GM18517 (cell line): ENCODE measurements around the gene CCDC92.

Source experiments
- ATAC-seq: cut with Tn5 transposase; IDR thresholded peaks from one replicate; pipeline ENCODE4 v1.9.1; 2021; ENCODE audit warnings: mild to moderate bottlenecking, moderate library complexity; ENCODE audit not compliant: unreplicated experiment

The CCDC92 gene

DNA sequence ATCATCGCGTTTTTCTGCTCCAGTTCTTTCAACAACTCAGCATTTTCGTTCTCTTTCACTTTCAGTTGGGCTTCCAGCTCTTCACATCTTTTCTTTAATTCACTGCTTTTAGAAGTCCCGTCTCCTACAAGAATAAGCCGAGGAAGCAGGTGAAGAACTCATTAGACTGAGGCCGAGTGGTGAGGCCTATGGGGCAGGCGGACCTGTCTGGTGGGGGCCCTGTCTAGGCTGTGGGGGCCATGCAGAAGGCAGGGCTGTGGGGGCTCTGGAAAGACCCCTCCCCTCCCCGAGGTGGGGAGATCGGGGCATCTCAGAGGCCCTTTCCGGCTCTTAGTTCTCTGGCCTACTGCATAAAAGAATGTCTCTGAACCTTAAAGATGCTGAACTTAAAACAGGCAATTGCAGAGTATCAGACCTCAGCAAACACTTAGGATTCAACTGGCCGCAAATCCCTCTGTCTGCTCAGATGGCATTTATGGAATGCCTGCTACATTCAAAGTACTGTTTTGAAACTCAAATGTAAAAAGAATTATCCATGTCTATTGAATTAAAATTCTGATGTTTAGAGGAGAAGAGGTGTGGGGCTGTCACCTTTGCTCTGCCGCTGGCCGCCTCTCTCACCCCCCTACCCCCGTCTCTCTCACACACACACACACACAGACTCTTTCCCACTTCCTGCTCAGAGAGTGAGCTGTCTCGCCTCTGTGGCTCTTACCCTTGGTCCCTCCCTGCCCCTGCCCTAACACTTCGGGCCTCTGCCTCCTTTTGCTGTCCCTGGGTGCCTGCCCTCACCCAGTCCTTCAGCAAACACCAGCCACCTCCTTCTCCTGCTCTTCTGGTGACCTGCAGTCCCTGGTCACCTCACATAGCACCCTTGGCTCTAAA is 34.7 kb downstream of the CCDC92 start:
- ATAC-seq, result no peak

- no peak for ATAC-seq
Observed at GRCh38 chr12:123936956-123937706, 35.5 kb downstream of the CCDC92 start.

DNA sequence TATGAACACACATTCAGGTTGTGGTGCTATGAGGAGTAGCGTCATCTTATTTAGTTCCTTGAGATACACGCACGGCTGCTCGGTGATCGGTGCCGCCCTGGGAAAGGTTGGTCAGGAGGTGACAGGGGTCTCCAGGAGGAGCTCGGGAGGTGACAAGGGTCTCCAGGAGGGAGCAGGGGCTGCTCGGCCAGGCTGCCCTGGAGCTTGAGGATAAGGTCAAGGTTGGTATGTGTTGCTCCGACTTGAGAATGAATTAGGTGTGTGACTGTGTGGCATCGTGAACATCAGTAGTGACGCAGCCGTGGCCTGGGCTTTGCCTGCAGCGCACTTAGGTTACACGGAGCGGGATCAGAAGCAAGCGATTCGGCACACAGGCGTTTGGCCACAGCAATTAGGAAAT is 36.2 kb downstream of the CCDC92 start:
- no peak for ATAC-seq

DNA sequence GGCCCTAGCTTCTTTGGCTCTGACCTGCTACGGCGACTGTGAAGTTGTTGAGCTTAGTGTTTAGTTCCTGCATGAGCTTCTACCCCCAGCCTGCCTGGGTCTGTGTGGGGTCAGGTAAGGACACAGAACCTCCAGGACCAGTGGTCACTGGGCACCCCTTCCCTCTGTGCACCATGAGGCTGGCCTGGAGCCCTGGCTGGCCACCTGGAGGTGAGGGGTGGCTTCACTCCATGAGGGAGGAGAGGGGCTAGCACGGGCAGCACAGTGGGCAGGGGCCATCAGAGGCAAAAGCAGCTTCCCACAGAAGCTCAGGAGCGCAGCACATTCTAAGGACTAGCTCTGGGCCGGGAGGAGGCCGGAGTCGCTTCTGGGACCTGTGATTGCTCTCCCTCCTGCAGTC is 36.7 kb downstream of the CCDC92 start:
- ATAC-seq, result no peak

GRCh38 chr12:123934829-123935228 is 37.8 kb downstream of the CCDC92 start:
- ATAC-seq, result no peak

GRCh38 chr12:123934016-123934620 is 38.5 kb downstream of the CCDC92 start:
- no peak for ATAC-seq

DNA sequence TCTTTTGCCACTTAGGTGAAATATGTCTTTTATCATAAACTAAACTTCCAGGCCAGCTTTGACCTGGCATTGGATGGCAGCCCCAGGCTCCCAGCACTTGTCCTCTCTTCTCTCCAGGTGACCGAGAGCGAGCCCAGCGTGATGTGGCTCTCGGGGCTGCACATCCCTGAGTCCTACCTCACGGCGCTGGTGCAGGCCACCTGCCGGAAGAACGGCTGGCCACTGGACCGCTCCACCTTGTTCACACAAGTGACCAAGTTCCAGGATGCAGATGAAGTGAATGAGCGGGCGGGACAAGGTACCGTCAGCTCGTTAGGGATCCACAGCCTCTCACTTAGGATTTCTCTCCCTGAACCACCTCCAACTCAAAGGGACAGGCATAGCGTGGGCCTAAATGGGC is 39.4 kb downstream of the CCDC92 start:
- no peak for ATAC-seq

DNA sequence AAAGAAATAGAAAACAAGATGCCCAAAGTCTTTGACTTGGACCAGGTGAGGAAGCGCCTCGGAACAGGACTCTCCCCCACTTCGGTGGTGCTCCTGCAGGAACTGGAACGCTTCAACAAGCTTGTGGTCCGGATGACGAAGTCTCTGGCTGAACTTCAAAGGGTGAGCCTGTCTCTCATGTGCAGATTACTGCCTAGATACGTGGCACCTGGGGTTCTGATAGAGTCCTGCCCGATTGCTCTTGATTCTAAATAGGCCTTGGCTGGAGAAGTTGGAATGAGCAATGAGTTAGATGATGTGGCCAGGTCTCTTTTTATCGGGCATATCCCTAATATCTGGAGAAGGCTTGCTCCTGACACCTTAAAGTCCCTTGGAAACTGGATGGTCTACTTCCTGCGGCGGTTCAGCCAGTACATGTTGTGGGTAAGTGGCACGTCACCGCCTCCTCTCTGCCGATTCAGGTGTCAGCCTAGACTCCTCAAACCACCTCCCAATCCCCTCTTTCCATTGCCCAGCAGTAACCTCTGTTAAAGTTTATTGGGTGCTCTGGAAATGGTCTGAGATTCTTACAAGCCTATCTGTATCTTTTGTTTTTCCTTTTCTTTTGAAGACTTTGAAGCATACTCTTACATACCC is 40.8 kb downstream of the CCDC92 start:
- ATAC-seq, result no peak

- no peak for ATAC-seq
Observed at GRCh38 chr12:123929946-123930583, 42.6 kb downstream of the CCDC92 start.

DNA sequence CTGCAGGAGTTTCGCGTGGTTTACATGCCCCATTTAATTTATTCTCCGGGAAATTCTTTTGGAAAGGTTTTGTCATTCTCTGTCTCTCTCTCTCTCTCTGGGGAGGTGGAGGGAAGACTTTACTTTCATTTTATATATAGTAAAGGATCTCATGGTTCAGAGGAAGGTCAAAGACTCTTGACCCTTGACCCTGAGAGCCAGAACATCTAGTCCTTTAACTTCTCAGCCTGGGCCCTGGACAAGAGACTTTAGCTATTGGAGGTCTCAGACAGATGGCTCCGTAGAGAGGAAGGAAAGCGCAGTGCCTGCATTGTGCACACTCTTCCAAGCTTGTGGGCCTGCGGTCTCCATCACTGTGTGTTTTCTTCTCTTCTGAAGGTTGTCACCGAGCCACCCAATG is 43.7 kb downstream of the CCDC92 start:
- ATAC-seq, result no peak

DNA sequence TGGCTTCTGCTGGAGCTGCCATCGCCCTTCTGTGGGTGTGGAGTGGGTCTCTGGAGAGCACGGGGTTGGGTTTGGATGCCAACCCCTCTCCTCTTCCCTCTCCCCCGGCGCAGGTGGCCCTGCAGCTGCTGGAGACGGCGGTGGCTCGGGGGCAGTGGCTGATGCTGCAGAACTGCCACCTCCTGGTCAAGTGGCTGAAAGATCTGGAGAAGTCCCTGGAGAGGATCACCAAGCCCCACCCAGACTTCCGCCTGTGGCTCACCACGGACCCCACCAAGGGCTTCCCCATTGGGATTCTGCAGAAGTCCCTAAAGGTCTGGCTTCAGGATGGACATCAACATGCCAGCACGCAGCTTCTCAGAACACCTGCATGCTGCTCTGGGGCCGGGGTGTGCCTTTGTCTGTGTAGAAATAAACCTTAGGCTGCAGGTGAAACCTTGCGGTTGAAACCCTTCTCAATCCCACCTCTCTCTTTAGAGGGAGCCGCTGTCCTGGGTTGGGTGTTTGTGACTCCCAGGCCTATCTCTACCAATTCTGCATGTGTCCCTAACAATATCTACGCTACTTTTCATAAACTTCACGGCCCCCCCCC is 44.3 kb downstream of the CCDC92 start:
- no peak for ATAC-seq

- ATAC-seq, result no peak
Observed at GRCh38 chr12:123924539-123924938, 48.1 kb downstream of the CCDC92 start.

DNA sequence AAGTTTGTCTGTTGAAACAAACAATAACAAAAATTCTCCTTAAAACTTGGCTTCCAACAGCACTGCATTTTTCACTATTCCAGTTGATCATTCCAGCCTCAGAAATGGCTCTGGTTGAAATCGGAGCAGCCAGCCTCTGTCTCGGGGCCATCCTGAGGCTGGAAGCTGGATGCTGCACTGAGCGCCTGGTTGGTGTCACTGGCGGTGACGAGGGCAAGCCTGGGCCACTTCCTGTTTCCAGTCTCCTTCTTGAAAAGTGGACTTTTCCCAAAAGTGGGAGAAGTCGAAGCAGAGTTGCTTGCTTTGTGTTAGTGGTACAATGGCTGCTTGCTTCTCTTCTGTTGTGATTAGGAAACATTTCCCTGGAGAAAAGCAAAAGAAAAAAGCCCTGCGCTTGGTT is 48.7 kb downstream of the CCDC92 start:
- ATAC-seq, result no peak

GRCh38 chr12:123923038-123923437 is 49.6 kb downstream of the CCDC92 start:
- ATAC-seq, result no peak

DNA sequence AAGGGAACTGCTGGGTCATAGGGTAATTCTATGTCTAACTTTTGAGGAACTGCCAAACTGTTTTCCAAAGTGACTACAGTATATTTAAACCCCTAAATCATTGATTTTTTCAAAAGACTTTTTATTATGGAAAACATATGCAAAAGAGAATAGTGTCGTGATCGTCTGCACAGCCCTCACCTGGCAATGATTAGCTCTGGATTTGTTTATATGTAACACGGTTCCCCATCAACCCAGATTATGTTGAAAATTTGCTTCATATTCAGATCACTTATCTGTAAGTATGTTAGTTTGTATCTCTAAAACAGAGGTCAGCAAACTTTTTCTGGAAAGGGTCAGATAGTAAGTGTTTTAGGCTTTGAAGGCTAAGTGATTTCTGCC is 52.7 kb downstream of the CCDC92 start:
- no peak for ATAC-seq

DNA sequence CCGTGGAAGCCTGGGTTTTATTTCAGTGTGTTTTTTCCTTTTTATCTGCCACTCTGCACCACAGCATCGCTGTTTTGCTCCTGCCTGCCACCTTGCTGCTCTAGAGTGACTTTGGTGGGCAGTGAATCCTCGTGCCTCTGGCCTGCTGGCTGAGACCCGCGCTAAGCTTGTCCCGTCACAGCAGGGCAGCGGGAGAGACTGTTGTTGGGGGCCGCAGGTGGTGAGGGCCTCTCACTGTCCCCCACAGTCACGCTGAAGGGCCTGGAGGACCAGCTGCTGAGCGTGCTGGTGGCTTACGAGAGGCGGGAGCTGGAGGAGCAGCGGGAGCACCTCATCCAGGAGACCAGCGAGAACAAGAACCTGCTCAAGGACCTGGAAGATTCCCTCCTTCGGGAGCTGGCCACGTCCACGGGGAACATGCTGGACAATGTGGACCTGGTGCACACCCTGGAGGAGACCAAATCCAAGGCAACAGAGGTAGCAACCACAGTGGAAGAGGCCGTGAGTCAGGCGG is 55.2 kb downstream of the CCDC92 start:
- ATAC-seq, result no peak

DNA sequence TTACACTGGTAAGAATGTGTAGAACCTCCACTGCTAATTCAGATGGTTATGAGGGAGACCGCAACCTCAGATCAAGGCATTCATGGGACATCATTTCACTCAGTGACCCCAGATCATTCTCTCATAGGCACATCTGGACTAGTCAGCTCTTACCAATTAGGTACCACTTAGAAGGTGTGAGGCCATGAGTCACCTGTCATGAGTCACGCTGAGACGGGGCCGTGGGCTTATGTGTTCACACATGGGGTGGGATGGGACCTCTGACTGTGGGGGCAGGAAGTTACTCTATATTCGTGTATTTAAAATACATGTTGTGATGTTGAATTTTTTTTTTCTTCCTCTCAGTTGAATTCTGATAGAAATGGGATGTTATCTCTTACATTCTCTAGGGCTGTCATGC is 55.9 kb downstream of the CCDC92 start:
- no peak for ATAC-seq

DNA sequence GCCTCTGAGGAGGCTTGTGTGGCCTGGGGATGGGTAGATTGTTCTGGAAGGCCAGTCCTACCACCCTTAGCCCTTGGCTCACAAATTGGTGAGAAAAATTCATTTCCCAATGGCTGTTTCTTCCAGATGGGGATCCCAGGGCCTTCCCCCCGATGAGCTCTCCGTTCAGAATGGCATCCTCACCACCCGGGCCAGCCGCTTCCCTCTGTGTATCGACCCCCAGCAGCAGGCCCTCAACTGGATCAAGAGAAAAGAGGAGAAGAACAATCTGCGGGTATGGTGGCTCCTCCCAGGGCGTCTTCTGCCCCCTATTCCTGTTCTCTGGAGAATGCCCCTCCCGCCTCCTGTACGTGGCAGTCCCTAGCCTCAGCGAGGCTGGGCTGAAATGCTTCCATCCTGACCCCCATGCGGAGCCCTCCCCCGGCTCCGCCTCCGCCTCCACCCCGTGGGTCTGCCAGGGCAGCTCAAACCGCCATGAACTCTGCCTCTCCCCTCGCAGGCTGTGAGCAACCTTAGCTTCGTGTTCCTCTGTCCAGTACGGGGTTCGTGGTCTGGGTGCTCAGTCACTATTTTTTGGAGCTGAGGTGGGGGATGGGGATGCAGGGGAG is 57.8 kb downstream of the CCDC92 start:
- ATAC-seq, result no peak

GRCh38 chr12:123912415-123913380 is 59.9 kb downstream of the CCDC92 start:
- no peak for ATAC-seq
